GM12878 (cell line): ENCODE results near the gene TRPM3. TPM values are rescaled to one million over a fixed set of nuclear protein-coding genes. Genes with fewer than 3 reads are reported as not detected.

ENCODE experiments used
- ATAC-seq: fragments of 200-7000 bp; cut with Tn5 transposase; 3 replicates; pipeline ENCODE4 v1.9.1; 2020; ENCODE audit warnings: mild to moderate bottlenecking, moderate library complexity
- BruUV-seq: library from RNA; stranded (reverse); fragments of 400-500 nt; replicated peaks from 2 replicates; lab custom pipeline; 2021; lab: Mats Ljungman, UMichigan
- CTCF ChIA-PET: fragments of 300-600 bp; sonication (Branson Sonifier 250); formaldehyde crosslinking; extraction: SDS; loops from one replicate; lab custom pipeline; 2021; ENCODE audit warnings: inconsistent platforms; lab: Yijun Ruan, JAX
- POLR2A ChIA-PET: fragments of 350-600 bp; formaldehyde crosslinking; extraction: SDS; loops from one replicate; lab custom pipeline; 2021; ENCODE audit warnings: inconsistent platforms; lab: Charles Lee
- RAD21 ChIA-PET: fragments of 300-600 bp; sonication (Branson Sonifier 250); formaldehyde crosslinking; loops from one replicate; lab custom pipeline; 2023; ENCODE audit warnings: antibody characterized with exemption; ENCODE audit not compliant: unreplicated experiment; lab: Charles Lee
- SMC1A ChIA-PET: fragments of 300-600 bp; sonication (Branson Sonifier 250); formaldehyde crosslinking; loops from one replicate; lab custom pipeline; 2023; ENCODE audit not compliant: unreplicated experiment, uncharacterized antibody; lab: Charles Lee
- DNase-seq: peaks from one replicate; pipeline ENCODE4 v3.0.0-alpha.2; 2011; ENCODE audit warnings: low read depth, low spot score
- FAIRE-seq: peaks from 3 replicates; lab custom pipeline; 2011; peaks lifted over from hg19 to GRCh38; lab: Jason Lieb, UNC
- H2AFZ ChIP-seq: 2 replicates; pipeline ENCODE4 v1.6.0; 2011; ENCODE audit warnings: low read depth, low read length, control low read depth; ENCODE audit not compliant: control insufficient read depth
- H3K27ac ChIP-seq: 2 replicates; pipeline ENCODE4 v1.5.1; 2011; ENCODE audit warnings: control low read depth; ENCODE audit not compliant: control insufficient read depth, insufficient read depth
- H3K27me3 ChIP-seq, 2 experiments: replicated peaks in 1 of 2; 2 replicates each; pipeline versions ENCODE4 v1.6.0 to v1.6.1; 2011; ENCODE audit warnings: low read length in 1 of 2; ENCODE audit not compliant: control insufficient read depth in 2 of 2, insufficient read depth in 2 of 2
- H3K36me3 ChIP-seq, 2 experiments: 2 replicates each; pipeline ENCODE4 v1.5.1; 2011; ENCODE audit warnings: low read length in 1 of 2; ENCODE audit not compliant: control insufficient read depth in 2 of 2, insufficient read depth in 2 of 2
- H3K4me1 ChIP-seq: 2 replicates; pipeline ENCODE4 v1.6.1; 2011; ENCODE audit warnings: mild to moderate bottlenecking, low read length, moderate library complexity, mixed read lengths; ENCODE audit not compliant: control insufficient read depth, insufficient read depth
- H3K4me2 ChIP-seq: 2 replicates; pipeline ENCODE4 v1.6.0; 2011; ENCODE audit warnings: control low read depth; ENCODE audit not compliant: control insufficient read depth, insufficient read depth
- H3K4me3 ChIP-seq: fragments of 200-600 bp; sonication (generic); 2 replicates; pipeline ENCODE4 v1.5.1; 2016
- H3K79me2 ChIP-seq: 2 replicates; pipeline ENCODE4 v1.6.0; 2011; ENCODE audit warnings: low read length; ENCODE audit not compliant: control insufficient read depth, insufficient read depth
- H3K9ac ChIP-seq: 2 replicates; pipeline ENCODE4 v1.8.0; 2011; ENCODE audit warnings: low read length, control low read depth, mixed read lengths; ENCODE audit not compliant: control insufficient read depth, insufficient read depth
- H3K9me3 ChIP-seq: replicated peaks from 3 replicates; pipeline ENCODE4 v1.5.1; 2011; ENCODE audit warnings: mild to moderate bottlenecking, low read length; ENCODE audit not compliant: control insufficient read depth, insufficient read depth
- H4K20me1 ChIP-seq: 2 replicates; pipeline ENCODE4 v1.6.0; 2011; ENCODE audit not compliant: control insufficient read depth, insufficient read depth
- CREM ChIP-seq: IDR thresholded peaks from 2 replicates; pipeline ENCODE4 v1.6.1; 2014; ENCODE audit warnings: antibody characterized with exemption, low read depth
- IRF4 ChIP-seq: IDR thresholded peaks from 2 replicates; pipeline ENCODE4 v1.6.1; 2011; ENCODE audit warnings: low read depth, low read length
- MTA3 ChIP-seq: IDR thresholded peaks from 2 replicates; pipeline ENCODE4 v1.6.1; 2012; ENCODE audit warnings: low read length, inconsistent platforms, borderline replicate concordance
- NFYA ChIP-seq: IDR thresholded peaks from 2 replicates; pipeline ENCODE4 v1.6.1; 2011; ENCODE audit warnings: low read depth, mild to moderate bottlenecking, low read length, improper control_type of control experiment, borderline replicate concordance
- PBX3 ChIP-seq: IDR thresholded peaks from 2 replicates; pipeline ENCODE4 v1.6.1; 2011; ENCODE audit warnings: mild to moderate bottlenecking, low read depth, low read length, moderate library complexity; ENCODE audit not compliant: insufficient replicate concordance
- RAD21 ChIP-seq: IDR thresholded peaks from 2 replicates; pipeline ENCODE4 v1.6.1; 2011; ENCODE audit warnings: mild to moderate bottlenecking, low read depth, low read length, moderate library complexity; ENCODE audit not compliant: insufficient read depth
- TBL1XR1 ChIP-seq: IDR thresholded peaks from 2 replicates; pipeline ENCODE4 v1.6.1; 2012; ENCODE audit warnings: low read depth, low read length, improper control_type of control experiment
- YY1 ChIP-seq: IDR thresholded peaks from 2 replicates; pipeline ENCODE4 v1.6.1; 2011; ENCODE audit warnings: low read depth, mild to moderate bottlenecking, low read length
- ZNF274 ChIP-seq: IDR thresholded peaks from one replicate; pipeline ENCODE4 v1.8.0; 2011; ENCODE audit not compliant: insufficient read length, insufficient read depth
- WGBS: methylation state at CpG from one replicate; pipeline ENCODE4 v1.1.6; 2016; ENCODE audit warnings: low lambda C conversion rate; ENCODE audit not compliant: insufficient replicate concordance, insufficient coverage; ENCODE audit errors: missing lambda C conversion rate; 5-methylcytosine and 5-hydroxymethylcytosine counted together
- in situ Hi-C: fragments of 300-500 bp; cut with MboI; formaldehyde crosslinking; loops from 9 replicates; pipeline ENCODE4 v1.14.3; 2018; ENCODE audit warnings: mixed read lengths
- intact Hi-C: fragments of 100-400 bp; cut with micrococcal nuclease; formaldehyde crosslinking; loops from one replicate; pipeline ENCODE4 v1.14.2; 2022; ENCODE audit not compliant: unreplicated experiment
- polyA plus RNA-seq, 11 experiments: library from polyadenylated mRNA; depleted of rRNA in 4 of 11; unstranded in 6 of 11; stranded (reverse) in 5 of 11; fragments of >200 nt; fragmentation: Nextera tagmentation in 4 of 11; fragmentation: Illumina TruSeq in 1 of 11; extraction: Ambion mirVana in 4 of 11; extraction: Trizol in 1 of 11; gene quantifications; 1 replicate in 1 of 11; 2 replicates in 10 of 11; pipeline versions ENCODE4 v1.2.1 to v1.2.3, GENCODE V29; 2011 to 2016; ENCODE audit warnings: inconsistent platforms in 2 of 11, missing spikeins in 2 of 11, low read depth in 1 of 11
- total RNA-seq, 4 experiments: library from RNA; depleted of rRNA in 3 of 4; stranded (reverse); fragments of >200 nt in 3 of 4; fragmentation: Illumina TruSeq in 1 of 4; extraction: Trizol in 1 of 4; gene quantifications; 2 replicates each; pipeline versions ENCODE4 v1.2.1 to v1.2.3, GENCODE V29; 2013 to 2021
- TF ChIP-seq, protein P1 (sequence below): fragments of 450-650 bp; formaldehyde crosslinking; IDR thresholded peaks from 2 replicates; pipeline ENCODE4 v1.4.0; 2020; ENCODE audit warnings: mild to moderate bottlenecking, moderate library complexity

Gene TRPM3
- total and polyA plus RNA-seq, 10 of the 15 experiments (the other 5 are each of a cell fraction or from before 2014, with no cell fraction given), result not detected

GRCh38 chr9:70494221-70494620, 627.2 kb downstream of the TRPM3 start:
- ATAC-seq (no peak), DNase-seq (no peak), FAIRE-seq (no peak)
- no peaks in the 10 kb centered on the region for H4K20me1 ChIP-seq
- H3K79me2 ChIP-seq, result no peaks in the 10 kb centered on the region
- ChIA-PET CTCF (interaction anchor here (1.8 kb wide), 1 partner anchor 9 kb away, joined by 5 read pairs; no protein-coding TSS in a partner anchor), SMC1A (no interaction called here), POLR2A (no interaction called here), RAD21 (no interaction called here)
- H3K27ac ChIP-seq, result no peak overlapping the region
- no peaks in the 10 kb centered on the region for H3K36me3 ChIP-seq
- H3K9me3 ChIP-seq, result no peaks in the 10 kb centered on the region
- H3K4me2 ChIP-seq, result no peak overlapping the region
- H2AFZ ChIP-seq, result no peak overlapping the region
- no peaks in the 10 kb centered on the region for H3K4me1 ChIP-seq
- TF ChIP-seq RAD21 (no peak), MTA3 (no peak), ZNF274 (no peak)
- peaks cover 0 to 2% of the 10 kb centered on the region in 2 experiments; a peak in 1 of 4 replicates for H3K27me3 ChIP-seq
- H3K4me3 ChIP-seq, result no peak overlapping the region
- no TSS peak for BruUV-seq
- 3% methylated on average over 3 of the region's 5 CpGs for WGBS
- in situ Hi-C loops (no loop called here), intact Hi-C loops (no loop called here)
- H3K9ac ChIP-seq, result no peak overlapping the region

DNA sequence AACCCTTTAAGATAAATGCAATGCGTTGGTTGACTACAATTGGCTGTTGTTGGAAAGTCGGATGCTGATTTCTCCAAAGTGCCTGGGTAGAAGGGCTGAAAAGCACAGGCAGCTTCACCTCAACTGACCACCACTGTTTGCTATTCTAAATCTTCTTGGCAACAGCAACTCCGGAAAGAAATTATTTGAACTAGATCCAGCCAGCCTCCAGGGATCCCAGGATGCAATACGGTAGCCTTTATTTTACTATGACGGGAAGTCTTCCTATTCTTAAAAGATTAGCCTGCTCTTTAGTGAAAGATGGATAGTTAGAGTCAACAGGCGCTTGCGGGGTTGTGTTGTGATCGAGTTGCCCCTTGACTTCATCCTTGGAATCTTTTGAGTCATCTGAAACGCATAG, 628.4 kb downstream of the TRPM3 start:
- FAIRE-seq (no peak), ATAC-seq (no peak), DNase-seq (no peak)
- ChIA-PET POLR2A (no interaction called here), SMC1A (no interaction called here), CTCF (no interaction called here), RAD21 (no interaction called here)
- H3K27ac ChIP-seq, result no peak overlapping the region
- H3K9ac ChIP-seq, result no peak overlapping the region
- no peak overlapping the region for H3K4me3 ChIP-seq
- BruUV-seq, result no TSS peak
- WGBS, result 62% methylated on average over 9 of the region's 9 CpGs
- no peaks in the 10 kb centered on the region for H4K20me1 ChIP-seq
- intact Hi-C loops (no loop called here), in situ Hi-C loops (no loop called here)
- no peaks in the 10 kb centered on the region for H3K9me3 ChIP-seq
- H3K4me1 ChIP-seq, result no peaks in the 10 kb centered on the region
- H2AFZ ChIP-seq, result no peak overlapping the region
- H3K4me2 ChIP-seq, result no peak overlapping the region
- H3K36me3 ChIP-seq, result no peaks in the 10 kb centered on the region
- no peaks in the 10 kb centered on the region for H3K79me2 ChIP-seq
- peaks cover 0 to 2% of the 10 kb centered on the region in 2 experiments; a peak in 1 of 4 replicates for H3K27me3 ChIP-seq
- TF ChIP-seq YY1 (no peak), TBL1XR1 (no peak), IRF4 (no peak), NFYA (no peak), CREM (no peak), PBX3 (no peak)
- TF ChIP-seq, protein P1, sequence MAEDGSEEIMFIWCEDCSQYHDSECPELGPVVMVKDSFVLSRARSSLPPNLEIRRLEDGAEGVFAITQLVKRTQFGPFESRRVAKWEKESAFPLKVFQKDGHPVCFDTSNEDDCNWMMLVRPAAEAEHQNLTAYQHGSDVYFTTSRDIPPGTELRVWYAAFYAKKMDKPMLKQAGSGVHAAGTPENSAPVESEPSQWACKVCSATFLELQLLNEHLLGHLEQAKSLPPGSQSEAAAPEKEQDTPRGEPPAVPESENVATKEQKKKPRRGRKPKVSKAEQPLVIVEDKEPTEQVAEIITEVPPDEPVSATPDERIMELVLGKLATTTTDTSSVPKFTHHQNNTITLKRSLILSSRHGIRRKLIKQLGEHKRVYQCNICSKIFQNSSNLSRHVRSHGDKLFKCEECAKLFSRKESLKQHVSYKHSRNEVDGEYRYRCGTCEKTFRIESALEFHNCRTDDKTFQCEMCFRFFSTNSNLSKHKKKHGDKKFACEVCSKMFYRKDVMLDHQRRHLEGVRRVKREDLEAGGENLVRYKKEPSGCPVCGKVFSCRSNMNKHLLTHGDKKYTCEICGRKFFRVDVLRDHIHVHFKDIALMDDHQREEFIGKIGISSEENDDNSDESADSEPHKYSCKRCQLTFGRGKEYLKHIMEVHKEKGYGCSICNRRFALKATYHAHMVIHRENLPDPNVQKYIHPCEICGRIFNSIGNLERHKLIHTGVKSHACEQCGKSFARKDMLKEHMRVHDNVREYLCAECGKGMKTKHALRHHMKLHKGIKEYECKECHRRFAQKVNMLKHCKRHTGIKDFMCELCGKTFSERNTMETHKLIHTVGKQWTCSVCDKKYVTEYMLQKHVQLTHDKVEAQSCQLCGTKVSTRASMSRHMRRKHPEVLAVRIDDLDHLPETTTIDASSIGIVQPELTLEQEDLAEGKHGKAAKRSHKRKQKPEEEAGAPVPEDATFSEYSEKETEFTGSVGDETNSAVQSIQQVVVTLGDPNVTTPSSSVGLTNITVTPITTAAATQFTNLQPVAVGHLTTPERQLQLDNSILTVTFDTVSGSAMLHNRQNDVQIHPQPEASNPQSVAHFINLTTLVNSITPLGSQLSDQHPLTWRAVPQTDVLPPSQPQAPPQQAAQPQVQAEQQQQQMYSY (CRISPR knock-in tag), result no peak
